Embryonic facial prominence (tissue), 1 donor: ENCODE measurements around the gene MINDY2.
"Not testable (repeated sequence)": the region's sequence is repeated elsewhere in the genome, so short reads cannot be mapped to it uniquely, and the experiment has no call there.

Source experiments
- DNase-seq: peaks from one replicate; pipeline ENCODE4 v3.0.0-alpha.2; 2016; ENCODE audit errors: extremely low spot score

Gene MINDY2

GRCh38 chr15:58880320-58880719 lies 109.2 kb downstream of the MINDY2 start:
- DNase-seq = no peak

- no peak for DNase-seq
Observed at GRCh38 chr15:58882243-58882642, 111.1 kb downstream of the MINDY2 start.

- not testable (repeated sequence) for DNase-seq
Observed at GRCh38 chr15:58883926-58884325, 112.8 kb downstream of the MINDY2 start.

GRCh38 chr15:58886921-58887320 lies 115.8 kb downstream of the MINDY2 start:
- no peak for DNase-seq

DNA sequence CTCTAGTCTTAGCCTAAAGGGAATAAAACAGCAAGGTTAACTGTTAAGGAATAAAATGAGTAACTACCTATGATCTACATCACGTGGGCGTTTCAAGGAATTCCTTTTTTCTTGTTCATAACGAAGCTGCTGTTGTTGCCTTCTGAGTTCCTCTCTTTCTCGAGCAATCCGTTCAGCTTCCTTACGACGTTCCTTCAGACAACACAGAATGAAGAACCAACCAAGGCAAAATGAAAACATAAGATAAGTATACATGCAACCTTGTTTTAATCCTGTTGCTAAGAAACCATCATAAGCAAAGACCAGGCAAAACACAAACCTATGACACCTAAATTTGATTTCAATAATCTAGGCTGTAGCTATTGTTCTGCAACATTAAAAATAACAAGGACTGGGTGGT lies 118.3 kb downstream of the MINDY2 start:
- no peak for DNase-seq

- DNase-seq = no peak
Observed at GRCh38 chr15:58898150-58898680, 127.1 kb downstream of the MINDY2 start.

GRCh38 chr15:58900631-58901030 lies 129.5 kb downstream of the MINDY2 start:
- DNase-seq = no peak

GRCh38 chr15:58908550-58909309 lies 137.6 kb downstream of the MINDY2 start:
- no peak for DNase-seq

DNA sequence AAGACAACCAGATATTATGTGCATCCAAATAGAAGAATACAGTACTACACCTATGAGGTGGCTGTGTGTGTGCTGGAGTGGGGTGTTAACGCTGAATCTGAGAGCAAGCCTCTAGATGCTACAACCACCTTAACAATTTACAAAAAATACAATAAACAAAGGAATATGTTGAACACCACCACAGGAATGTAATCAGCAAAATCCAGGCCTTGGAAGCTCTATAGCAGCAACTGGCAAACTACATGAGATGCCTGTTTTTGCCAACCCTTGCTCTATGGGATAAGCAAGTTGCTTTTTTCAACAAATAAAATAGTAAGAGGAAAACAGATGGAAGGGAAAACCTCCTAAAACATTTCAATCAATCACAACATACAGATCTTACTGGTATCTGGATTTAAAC lies 138.5 kb downstream of the MINDY2 start:
- no peak for DNase-seq

DNA sequence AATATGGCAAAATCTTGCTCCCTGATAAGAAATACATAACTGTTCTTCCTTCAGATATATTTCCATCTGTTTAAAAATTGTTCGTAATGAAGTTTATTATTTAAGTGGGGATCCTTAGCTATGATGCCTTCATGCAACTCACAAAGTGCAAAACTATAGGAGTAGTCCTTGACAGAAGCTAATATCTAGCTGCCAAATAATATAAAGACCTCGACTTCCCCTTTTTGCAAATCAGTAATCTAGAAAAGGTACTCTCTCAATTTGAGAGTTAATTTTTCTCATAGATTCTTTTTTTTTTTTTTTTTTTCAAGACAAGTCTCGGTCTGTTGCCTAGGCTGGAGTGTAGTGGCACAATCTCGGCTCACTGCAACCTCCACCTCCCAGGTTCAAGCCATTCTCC lies 139.4 kb downstream of the MINDY2 start:
- no peak for DNase-seq
